Large intestine (tissue), 3 donors: Measurements from ENCODE around the gene HIC2. TPM values are rescaled to one million over a fixed set of nuclear protein-coding genes. Genes with fewer than 3 reads are reported as not detected.
"Not testable (repeated sequence)": the region's sequence is repeated elsewhere in the genome, so short reads cannot be mapped to it uniquely, and the experiment has no call there.

ENCODE experiments used
- DNase-seq, 2 donors: peaks; one replicate each; pipeline versions ENCODE4 v3.0.0 to v3.0.0-alpha.2; 2013
- H3K27ac ChIP-seq: one replicate; pipeline ENCODE4 v1.5.1; 2013; ENCODE audit warnings: low read length
- H3K27me3 ChIP-seq: 2 replicates; pipeline ENCODE4 v1.6.1; 2013; ENCODE audit warnings: low read length; ENCODE audit not compliant: control insufficient read depth, insufficient read depth
- H3K36me3 ChIP-seq: 2 replicates; pipeline ENCODE4 v1.6.1; 2013; ENCODE audit warnings: low read length; ENCODE audit not compliant: control insufficient read depth, insufficient read depth
- H3K4me1 ChIP-seq: one replicate; pipeline ENCODE4 v1.6.1; 2013; ENCODE audit warnings: low read length; ENCODE audit not compliant: control insufficient read depth, insufficient read depth
- H3K4me3 ChIP-seq: one replicate; pipeline ENCODE4 v1.5.1; 2013; ENCODE audit warnings: low read length
- H3K9me3 ChIP-seq: one replicate; pipeline ENCODE4 v1.6.1; 2013; ENCODE audit warnings: mild to moderate bottlenecking, low read depth, low read length, moderate library complexity; ENCODE audit not compliant: control insufficient read depth
- WGBS: methylation state at CpG from one replicate; pipeline ENCODE4 v1.1.5; 2013; ENCODE audit warnings: low lambda C conversion rate; ENCODE audit not compliant: insufficient coverage; 5-methylcytosine and 5-hydroxymethylcytosine counted together
- polyA plus RNA-seq: library from polyadenylated mRNA; unstranded; fragments of 120-200 nt; gene quantifications from one replicate; pipeline ENCODE4 v1.2.1, GENCODE V29; 2013

Gene HIC2
- polyA plus RNA-seq, 1 donor = 24.4 TPM

- H3K27ac ChIP-seq, DNase-seq: not testable (repeated sequence)
- WGBS = no CpG with 5 or more reads among the region's 15 CpGs
These were observed 17.4 kb downstream of the HIC2 start for GRCh38 chr22:21434378-21435233.

GRCh38 chr22:21435998-21436810, 19.0 kb downstream of the HIC2 start:
- H3K9me3 ChIP-seq, H3K27me3 ChIP-seq, H3K4me1 ChIP-seq, H3K4me3 ChIP-seq, H3K36me3 ChIP-seq, DNase-seq, H3K27ac ChIP-seq: not testable (repeated sequence)
- no CpG with 5 or more reads among the region's 12 CpGs for WGBS

More at GRCh38 chr22:21434378-21435233, 17.4 kb downstream of the HIC2 start:
- not testable (repeated sequence) for H3K9me3 ChIP-seq, H3K27me3 ChIP-seq, H3K4me3 ChIP-seq, H3K36me3 ChIP-seq, H3K4me1 ChIP-seq

GRCh38 chr22:21438013-21438412, 20.8 kb downstream of the HIC2 start:
- not testable (repeated sequence) for H3K4me3 ChIP-seq, H3K9me3 ChIP-seq, H3K36me3 ChIP-seq, DNase-seq, H3K27me3 ChIP-seq, H3K27ac ChIP-seq, H3K4me1 ChIP-seq
- no CpG with 5 or more reads among the region's 6 CpGs for WGBS

DNA sequence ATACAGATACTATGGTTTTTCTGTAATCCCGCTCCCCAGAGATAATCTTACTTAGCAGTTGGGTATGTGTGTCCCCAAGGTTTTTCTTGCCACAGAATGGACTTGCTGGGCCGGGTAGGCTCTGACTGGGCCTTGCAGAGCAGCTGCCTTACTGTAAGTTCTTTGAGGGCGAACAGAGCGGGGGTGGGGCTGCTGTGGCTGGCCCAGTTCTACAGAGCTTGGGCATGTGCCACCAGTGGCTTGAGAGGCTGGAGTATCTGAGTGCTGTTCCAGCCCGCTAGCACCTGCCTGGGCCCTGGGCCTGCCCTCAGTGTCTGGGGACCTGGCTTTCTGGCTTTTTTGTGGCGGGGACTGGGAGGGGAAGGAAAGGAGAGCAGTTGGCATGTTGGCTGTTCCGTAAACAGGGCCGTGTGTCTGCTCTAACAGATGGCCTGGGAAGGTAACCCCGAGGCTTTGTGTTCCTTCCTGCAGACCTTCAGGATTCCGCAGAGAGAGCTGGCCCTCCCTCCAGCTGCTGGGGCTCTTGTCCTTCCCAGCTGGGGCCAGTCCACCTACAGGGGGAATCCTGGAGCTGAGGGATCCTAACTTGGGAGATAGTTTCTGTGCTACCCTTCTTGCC, 23.0 kb downstream of the HIC2 start:
- H3K9me3 ChIP-seq, DNase-seq, H3K4me3 ChIP-seq, H3K27me3 ChIP-seq, H3K4me1 ChIP-seq, H3K27ac ChIP-seq: not testable (repeated sequence)
- no CpG with 5 or more reads among the region's 10 CpGs for WGBS
- peaks cover 22% of the 10 kb centered on the region for H3K36me3 ChIP-seq

DNA sequence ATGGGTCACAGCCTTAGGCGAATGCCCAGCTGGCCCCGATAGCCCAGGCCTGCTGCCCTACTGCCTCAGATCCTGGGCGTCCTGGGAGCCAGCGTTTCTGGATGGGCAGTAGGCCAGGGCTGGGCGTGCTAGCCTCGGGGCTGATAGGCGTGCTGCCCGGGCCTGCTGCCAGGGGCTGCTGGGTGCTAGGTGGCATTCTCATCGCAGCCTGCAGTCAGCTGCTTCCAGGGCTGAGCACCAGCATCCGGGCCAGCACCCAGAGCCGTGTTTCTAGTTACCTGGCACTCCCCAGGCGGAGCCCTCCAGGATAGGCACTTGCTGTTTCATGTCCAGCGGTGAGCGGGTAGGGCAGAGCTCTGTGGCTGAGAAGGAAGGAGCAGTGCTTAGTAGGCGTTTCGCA, 23.5 kb downstream of the HIC2 start:
- H3K4me1 ChIP-seq, DNase-seq, H3K4me3 ChIP-seq, H3K9me3 ChIP-seq, H3K27me3 ChIP-seq, H3K27ac ChIP-seq: not testable (repeated sequence)
- WGBS = no CpG with 5 or more reads among the region's 16 CpGs
- H3K36me3 ChIP-seq = peaks cover 27% of the 10 kb centered on the region

GRCh38 chr22:21441170-21441569, 24.0 kb downstream of the HIC2 start:
- not testable (repeated sequence) for H3K9me3 ChIP-seq, DNase-seq, H3K27me3 ChIP-seq, H3K27ac ChIP-seq, H3K4me1 ChIP-seq, H3K4me3 ChIP-seq
- H3K36me3 ChIP-seq = peaks cover 32% of the 10 kb centered on the region
- WGBS = no CpG with 5 or more reads among the region's 6 CpGs

DNA sequence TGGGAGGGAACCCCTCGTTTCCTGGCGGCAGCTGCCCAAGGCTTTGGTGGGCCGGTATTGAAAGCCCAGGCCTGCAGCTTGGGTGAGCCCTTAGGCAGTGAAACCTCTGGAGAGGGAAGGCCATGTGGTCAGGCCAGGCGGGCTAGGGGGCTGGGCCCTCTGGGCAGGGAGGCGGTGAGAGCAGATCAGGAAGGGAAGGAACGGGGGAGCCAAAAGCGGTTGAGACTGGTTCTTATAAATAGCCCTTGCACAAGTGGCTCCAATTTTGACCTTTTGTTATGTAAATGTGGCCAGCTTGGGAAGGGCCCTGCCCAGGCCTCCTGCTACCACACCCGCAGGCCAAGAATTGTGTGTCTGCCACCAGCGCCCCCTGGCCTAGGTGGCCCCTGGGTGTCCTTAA, 25.0 kb downstream of the HIC2 start:
- WGBS = no CpG with 5 or more reads among the region's 9 CpGs
- not testable (repeated sequence) for H3K9me3 ChIP-seq, DNase-seq, H3K27ac ChIP-seq, H3K4me3 ChIP-seq, H3K4me1 ChIP-seq, H3K27me3 ChIP-seq
- peaks cover 42% of the 10 kb centered on the region for H3K36me3 ChIP-seq

DNA sequence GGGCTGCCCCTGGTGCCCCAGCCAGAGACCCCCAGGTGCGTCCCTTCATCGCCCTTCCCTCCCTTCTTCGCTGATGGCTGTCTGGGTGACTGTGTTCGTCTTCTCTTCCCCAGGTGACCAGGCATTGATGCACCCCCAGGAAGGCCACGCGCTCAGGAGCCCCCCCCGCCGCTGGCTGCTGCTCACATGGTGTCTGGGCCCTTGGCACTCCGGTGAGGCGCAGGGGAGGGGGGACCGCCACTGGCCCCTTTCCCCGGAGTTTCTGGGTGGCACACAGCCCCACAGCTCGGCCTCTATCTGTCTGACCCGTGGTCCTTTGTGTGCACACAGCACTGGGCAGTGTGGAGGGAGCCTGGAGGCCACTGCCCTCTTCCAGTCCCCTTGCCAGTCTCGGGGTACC, 25.5 kb downstream of the HIC2 start:
- H3K27me3 ChIP-seq, H3K4me3 ChIP-seq, DNase-seq, H3K27ac ChIP-seq, H3K9me3 ChIP-seq, H3K4me1 ChIP-seq: not testable (repeated sequence)
- H3K36me3 ChIP-seq = peaks cover 47% of the 10 kb centered on the region
- no CpG with 5 or more reads among the region's 15 CpGs for WGBS

GRCh38 chr22:21443057-21443734, 26.0 kb downstream of the HIC2 start:
- no peak for DNase-seq
- no CpG with 5 or more reads among the region's 13 CpGs for WGBS
- Histone ChIP-seq H3K36me3 (peaks cover 52% of the 10 kb centered on the region), H3K4me1 (no peaks in the 10 kb centered on the region), H3K4me3 (no peak overlapping the region), H3K9me3 (no peaks in the 10 kb centered on the region), H3K27ac (no peak overlapping the region), H3K27me3 (no peaks in the 10 kb centered on the region)
